G401 (cell line): Measurements from ENCODE around the gene TRAK2. TPM values are rescaled to one million over a fixed set of nuclear protein-coding genes. Genes with fewer than 3 reads are reported as not detected.
"Not testable (repeated sequence)": the region's sequence is repeated elsewhere in the genome, so short reads cannot be mapped to it uniquely, and the experiment has no call there.

ENCODE experiments used
- DNase-seq: peaks from one replicate; pipeline ENCODE4 v3.0.0-alpha.2; 2015; ENCODE audit warnings: low spot score
- in situ Hi-C: cut with HindIII; loops from 2 replicates; pipeline ENCODE4 v1.10.0; 2016; ENCODE audit warnings: low sequenced_read_pairs, mixed read lengths
- total RNA-seq: library from RNA; depleted of rRNA; stranded (reverse); fragments of >200 nt; shearing (Covaris generic); gene quantifications from 2 replicates; pipeline ENCODE4 v1.2.3, GENCODE V29; 2014

The TRAK2 gene
- total RNA-seq, 1 experiment from 2014 or later = 16.7 TPM

DNA sequence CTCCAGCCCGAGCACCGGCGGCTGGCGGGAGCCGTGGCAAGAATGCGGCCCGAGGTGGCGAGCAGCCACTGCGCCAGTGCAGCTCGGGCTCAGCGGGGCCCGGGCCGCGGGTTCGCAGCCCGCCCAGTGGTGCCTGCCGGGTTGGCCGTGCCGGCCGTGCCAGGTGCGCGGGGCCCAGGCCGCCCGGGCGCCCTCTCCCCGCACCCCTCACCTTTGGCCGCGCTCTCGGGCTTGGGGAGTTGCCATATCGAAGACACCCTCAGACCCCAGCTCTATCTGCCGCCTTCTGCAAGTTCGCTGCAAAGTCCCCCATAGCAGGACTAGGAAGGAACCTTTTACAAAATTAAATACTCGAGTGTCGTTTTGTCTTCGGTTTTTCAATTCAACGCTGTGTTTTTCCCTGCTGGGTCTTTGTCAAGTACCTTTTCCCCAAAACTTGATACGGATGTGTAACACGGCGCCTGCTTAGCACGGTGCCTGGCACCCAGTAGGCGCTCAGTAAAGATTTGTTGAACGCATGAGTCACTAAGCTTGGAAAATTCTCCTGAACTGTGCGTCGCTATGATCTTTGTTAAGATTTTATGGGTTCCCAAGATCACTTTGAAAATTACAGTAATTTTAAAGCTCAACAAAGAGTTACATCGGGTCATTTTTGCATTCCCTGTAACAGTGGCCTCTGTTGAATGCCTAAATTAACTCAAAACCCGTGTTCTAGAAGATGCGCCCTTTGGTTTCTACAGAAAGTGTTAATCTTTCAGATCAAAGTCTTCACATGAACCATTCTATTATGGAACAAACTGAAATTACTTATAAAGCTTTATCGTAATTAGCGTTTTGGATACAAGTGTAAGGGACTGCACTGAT is 1.0 kb upstream of the TRAK2 start:
- peak; percentile 37 for DNase-seq
- in situ Hi-C loops = no loop called here

DNA sequence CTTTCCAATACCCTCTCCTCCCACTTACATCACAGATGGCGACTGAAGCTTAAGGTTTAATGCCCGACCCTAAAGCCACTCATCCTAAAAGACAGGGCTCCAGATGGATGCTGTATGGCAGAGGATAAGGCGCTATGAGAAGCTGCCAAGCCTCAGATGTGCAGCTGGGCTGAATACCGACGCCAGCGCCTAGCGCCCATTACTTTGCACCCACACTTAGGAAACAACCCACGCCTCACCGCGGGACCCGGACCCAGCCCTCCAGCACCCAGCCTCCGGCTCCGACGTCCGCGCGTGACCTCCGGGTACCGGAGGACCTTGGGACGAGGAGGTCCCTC is 335 bp downstream of the TRAK2 start:
- peak; percentile 47 for DNase-seq
- in situ Hi-C loops = no loop called here

DNA sequence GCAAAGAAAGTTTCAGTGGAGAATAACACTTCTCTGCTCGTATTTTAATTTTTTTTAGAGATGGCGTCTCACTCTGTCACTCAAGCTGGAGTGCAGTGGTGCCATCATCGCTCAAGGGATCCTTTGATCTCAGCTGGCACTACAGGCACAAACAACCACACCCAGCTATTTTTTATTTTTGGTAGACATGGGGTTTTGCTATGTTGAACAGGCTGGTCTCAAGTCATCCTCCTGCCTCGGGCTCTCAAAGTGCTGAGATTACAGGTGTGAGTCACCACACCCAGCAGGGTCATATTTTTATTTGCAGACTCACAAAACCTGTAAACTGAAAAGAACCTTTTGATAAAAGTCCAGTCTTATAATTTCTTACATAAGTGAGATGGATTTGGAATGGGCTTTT is 2.6 kb downstream of the TRAK2 start:
- DNase-seq = no peak
- in situ Hi-C loops = loop anchor here (10.0 kb wide), 1 partner anchor 184 kb away; the partner anchor contains the start of gene CASP8

DNA sequence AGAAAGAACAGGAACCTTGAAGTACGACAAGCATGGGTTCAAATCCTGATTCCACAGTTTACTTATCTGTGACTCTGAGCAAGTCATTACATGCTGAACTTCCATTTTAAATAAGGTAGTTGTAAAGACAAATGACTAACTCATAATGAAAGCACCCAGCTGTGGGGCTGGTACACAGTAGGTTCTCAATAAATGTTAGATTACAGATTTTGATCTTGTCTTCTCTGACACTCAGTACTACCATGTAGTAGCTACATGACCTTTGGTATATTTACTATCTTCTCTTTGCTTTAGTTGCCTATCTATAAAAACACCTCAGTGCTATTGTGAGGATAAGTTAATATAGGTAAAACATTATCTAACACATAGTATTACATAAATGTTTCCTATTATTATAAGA is 3.2 kb downstream of the TRAK2 start:
- in situ Hi-C loops = loop anchor here (10.0 kb wide), 1 partner anchor 183 kb away; the partner anchor contains the start of gene CASP8
- no peak for DNase-seq

DNA sequence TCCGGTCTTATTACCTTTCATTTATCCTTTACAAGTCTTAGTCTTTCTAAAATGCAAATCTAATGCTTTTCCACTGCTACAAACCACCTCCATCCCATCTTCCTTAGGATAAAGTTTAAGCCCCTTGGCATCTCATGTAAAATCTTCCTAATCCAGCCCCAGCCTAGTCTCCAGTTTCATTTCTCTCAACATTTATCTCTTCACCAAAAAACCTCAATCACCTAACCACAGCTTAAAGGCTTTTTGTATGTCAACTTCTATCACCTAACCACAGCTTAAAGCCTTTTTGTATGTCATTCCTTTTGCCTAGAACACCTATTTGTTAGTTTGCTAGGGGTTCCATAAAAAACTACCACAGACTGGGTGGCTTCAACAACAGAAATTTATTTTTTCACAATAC is 4.2 kb downstream of the TRAK2 start:
- in situ Hi-C loops = loop anchor here (10.0 kb wide), 1 partner anchor 182 kb away; the partner anchor contains the start of gene CASP8
- DNase-seq = no peak

DNA sequence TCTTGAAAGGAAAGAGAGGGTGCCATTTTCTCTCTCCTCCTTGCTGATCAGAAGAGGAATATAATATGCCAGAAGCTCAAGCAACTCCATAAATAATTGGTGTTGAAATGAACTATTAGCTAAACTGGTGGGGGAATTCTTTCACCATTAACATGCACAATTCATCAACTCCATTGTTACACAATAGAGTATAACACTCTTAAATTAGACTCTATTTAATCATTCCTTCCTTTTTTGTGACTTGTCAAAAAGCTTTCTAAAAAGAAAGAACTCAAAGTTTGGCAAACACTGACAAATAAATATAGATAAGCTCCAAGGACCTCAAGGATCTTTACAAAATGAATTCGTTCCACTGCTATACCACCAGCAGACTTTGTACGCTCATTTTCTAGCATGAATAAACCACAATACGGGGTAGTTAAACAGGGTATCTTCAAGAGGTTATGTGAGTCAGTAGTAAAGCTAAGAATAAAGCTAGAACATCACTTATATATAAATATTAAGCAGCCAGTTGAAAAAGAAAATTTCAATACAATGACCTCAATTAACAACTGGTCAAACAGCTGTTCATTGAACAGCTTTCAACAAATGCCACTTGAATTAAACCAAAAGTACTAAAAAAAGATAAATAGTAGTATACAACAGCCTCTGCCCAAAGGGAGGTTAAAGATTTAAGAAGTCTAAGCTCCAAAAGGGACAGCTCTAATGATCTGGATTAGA is 6.4 kb downstream of the TRAK2 start:
- no peak for DNase-seq
- in situ Hi-C loops = loop anchor here (10.0 kb wide), 1 partner anchor 180 kb away; the partner anchor contains the start of gene CASP8

DNA sequence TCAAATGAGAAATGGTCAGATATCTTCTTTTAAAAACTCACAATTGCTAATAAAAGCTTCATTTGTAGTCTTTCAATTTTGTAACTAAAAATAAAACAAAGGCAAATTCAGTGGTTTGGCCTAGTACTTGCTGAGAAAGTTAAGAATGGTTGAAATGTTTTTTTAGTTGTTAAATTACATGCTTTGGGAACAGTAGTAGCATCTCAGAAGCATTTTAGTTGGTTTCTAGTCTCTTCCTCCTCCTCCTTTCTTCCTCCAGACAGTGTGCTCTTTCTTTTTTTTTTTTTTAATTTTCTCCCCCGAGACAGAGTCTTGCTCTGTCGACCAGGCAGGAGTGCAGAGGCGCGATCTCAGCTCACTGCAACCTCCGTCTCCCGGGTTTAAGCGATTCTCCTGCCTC is 9.8 kb downstream of the TRAK2 start:
- in situ Hi-C loops = loop anchor here (10.0 kb wide), 1 partner anchor 177 kb away; the partner anchor contains the start of gene CASP8
- DNase-seq = no peak

DNA sequence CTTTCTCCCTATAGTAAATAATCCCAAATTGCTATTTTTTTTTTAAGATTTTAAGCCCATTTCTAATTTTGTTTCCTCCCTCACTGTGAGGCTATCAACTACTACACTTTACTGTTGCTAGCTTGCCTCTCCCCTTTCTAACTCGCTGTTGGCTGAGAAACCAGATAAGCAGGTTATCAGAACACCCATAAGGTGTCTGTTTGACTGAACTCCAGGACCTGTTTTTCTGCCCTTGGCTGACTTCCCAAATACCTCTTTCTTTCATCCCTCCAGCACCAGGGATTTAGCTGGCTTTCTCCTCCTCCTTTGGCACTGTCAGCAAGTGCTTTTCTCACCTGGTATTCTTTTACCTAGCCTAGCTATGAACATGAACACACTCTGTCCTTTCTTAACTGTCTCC is 11.1 kb downstream of the TRAK2 start:
- in situ Hi-C loops = loop anchor here (10.0 kb wide), 1 partner anchor 175 kb away; the partner anchor contains the start of gene CASP8
- peak; percentile 42 for DNase-seq

DNA sequence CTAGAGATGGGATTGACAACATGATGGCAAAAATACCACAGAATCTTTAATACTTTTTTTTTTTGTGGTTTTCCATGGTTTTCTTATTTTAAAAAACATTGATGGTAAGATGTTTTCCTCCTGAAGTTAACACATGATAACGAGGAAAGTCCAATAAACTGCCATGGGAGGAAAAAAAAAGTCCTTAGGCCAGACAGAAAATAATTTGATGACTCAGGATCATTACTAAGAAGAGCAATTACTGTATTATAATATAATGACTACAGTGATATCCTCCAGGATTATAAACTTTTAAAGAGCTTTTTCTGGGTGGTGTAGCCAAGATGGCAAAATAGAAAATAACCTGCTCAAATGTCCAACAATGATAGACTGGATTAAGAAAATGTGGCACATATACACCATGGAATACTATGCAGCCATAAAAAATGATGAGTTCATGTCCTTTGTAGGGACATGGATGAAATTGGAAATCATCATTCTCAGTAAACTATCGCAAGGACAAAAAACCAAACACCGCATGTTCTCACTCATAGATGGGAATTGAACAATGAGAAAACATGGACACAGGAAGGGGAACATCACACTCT is 11.8 kb downstream of the TRAK2 start:
- DNase-seq, in situ Hi-C loops: not testable (repeated sequence)

DNA sequence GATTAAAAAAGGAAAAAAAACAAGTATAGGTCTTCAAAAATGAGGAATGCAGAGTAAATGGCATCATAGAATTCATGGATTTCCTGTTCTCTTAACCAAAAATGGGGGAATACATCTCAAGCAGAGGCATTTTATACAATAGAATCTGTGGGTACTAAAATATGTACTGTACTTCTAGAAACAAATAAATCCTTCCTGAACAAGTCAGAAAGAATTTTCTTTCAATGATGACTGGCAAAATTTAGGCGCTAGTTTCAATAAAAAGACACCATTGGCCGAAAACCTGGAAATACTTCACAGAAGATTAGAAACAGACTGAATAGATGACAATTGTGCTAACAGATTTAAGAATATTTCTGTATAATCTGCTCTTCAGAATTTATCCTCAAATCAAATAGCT is 15.1 kb downstream of the TRAK2 start:
- DNase-seq = no peak
- in situ Hi-C loops = no loop called here

DNA sequence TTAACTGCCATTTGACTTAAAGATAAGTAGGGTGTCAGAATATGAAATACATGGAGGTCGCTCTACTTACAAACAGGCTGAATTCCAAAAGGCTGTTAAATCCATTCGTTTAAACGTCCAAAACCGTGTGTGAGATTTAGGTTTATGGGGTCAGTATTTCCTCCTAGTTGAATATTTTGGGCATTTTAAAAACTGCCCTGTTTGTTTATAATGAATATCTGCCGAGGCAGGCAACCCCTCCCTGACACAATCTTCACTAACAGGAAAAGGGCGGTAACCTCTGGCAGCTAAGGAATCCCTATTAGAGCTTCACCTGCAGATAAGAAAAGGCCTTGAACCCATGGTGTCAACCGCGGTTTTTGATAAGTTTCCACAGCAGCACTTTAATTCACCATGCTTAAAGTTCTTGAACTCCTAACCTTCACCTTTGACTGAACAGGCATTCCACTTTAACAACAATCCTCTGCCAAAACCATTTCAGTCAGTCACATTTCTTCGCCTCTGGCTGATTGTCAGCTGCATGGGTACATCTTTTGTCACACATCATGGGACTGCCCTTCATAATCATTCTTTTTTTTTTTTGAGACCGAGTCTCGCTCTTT is 17.8 kb downstream of the TRAK2 start:
- in situ Hi-C loops = no loop called here

DNA sequence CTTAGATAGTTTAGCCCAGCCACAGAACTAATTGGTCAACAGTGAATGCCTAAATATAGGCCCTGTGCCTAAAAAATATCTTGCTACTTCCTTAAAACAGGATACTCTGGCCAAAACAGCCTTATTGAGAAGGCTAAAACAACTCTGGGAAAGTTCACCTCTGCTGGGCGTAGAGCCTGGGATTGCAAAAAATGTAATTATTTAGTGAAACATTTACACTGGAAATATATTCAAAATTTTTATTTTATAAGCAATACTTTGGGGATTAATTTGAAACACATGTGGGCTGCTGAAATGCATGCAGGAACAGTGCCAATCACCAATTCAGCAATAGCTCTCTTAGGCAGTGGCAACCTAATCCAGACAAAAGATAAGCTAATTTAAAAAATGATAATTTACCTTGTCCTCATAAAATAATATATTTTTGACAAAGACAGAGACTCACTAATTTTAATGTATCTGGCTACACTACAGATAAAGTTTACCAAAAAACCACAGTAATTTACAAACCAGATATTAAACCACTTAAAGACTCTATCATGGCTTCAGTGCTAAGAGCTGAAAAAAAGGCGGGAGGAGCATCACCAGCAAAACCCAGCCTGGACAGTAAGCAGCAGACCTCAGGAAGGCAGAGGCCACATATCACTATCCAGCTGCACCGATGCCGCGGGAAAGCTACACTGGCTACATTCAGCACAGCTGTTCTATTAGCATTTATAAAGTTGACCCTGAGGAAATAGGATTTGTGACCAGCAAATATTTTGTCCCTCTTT is 18.5 kb downstream of the TRAK2 start:
- in situ Hi-C loops = no loop called here
- no peak for DNase-seq

More for the DNA sequence above, 17.8 kb downstream of the TRAK2 start:
- no peak for DNase-seq

DNA sequence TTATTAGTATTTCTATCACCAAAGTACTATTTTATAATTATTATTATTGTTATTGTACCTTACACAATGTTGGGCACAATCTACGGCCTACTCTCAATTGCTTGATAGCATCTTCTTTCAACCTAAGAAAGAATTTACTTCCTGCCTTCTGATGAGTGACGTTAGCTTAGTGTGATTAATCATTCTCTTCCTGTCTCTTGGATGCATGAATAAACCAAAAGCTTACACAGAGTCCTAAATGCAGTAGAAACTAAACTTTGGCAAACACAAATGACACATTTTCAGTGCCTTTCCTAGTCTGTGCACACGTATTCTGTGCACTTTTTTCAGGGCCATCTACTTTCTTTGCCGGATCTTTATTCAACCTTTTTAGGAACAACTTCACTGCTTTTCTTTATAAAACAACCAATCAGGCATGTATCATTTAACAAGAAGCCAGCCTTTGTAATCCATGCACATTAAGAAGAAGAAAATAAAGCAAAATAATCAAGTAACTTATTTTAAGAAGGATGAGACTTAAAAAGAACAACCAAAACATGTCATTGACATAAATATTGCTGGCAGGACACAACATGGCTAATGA is 19.1 kb downstream of the TRAK2 start:
- in situ Hi-C loops = no loop called here
- no peak for DNase-seq

DNA sequence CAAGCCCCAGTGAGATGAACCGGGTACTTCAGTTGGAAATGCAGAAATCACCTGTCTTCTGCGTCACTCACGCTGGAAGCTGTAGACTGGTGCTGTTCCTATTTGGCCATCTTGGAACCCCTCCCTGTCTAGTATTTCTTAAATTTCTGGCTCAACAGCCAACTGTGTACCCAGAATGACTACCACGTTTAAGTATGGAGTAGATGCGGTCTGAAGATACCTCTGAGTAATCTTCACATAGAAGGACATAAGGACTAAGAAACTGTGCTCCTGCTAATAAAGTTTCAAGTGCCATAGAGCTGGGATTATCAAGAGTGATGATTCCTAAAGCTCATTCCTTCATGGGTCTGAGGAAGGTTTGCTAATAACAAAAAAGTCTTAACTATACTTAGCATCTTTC is 20.4 kb downstream of the TRAK2 start:
- in situ Hi-C loops = no loop called here
- no peak for DNase-seq

DNA sequence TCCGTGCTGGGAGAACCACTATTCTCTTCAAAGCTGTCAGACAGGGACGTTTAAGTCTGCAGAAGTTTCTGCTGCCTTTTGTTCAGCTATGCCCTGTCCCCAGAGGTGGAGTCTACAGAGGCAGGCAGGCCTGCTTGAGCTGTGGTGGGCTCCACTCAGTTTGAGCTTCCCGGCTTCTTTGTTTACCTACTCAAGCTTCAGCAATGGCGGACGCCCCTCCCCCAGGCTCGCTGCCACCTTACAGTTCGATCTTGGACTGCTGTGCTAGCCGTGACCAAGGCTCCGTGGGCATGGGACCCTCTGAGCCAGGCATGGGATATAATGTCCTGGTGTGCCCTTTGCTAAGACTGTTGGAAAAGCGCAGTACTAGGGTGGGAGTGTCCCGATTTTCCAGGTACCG is 20.9 kb downstream of the TRAK2 start:
- DNase-seq, in situ Hi-C loops: not testable (repeated sequence)

DNA sequence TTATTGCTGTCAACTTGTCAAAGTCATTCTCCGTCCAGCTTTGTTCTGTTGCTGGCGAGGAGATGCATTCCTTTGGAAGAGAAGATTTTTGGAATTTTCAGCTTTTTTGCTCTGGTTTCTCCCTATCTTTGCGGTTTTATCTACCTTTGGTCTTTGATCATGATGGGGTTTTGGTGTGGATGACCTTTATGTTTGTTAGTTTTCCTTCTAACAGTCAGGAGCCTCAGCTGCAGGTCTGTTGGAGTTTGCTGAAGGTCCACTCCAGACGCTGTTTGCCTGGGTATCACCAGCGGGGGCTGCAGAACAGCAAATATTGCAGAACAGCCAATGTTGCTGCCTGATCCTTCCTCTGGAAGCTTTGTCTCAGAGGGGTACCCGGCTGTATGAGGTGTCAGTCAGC is 21.4 kb downstream of the TRAK2 start:
- DNase-seq, in situ Hi-C loops: not testable (repeated sequence)

DNA sequence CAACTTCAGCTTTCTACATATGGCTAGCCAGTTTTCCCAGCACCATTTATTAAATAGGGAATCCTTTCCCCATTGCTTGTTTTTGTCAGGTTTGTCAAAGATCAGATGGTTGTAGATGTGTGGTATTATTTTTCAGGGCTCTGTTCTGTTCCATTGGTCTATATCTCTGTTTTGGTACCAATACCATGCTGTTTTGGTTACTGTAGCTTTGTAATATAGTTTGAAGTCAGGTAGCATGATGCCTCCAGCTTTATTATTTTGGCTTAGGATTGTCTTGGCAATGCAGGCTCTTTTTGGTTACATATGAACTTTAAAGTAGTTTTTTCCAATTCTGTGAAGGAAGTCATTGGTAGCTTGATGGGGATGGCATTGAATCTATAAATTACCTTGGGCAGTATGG is 22.9 kb downstream of the TRAK2 start:
- in situ Hi-C loops, DNase-seq: not testable (repeated sequence)

DNA sequence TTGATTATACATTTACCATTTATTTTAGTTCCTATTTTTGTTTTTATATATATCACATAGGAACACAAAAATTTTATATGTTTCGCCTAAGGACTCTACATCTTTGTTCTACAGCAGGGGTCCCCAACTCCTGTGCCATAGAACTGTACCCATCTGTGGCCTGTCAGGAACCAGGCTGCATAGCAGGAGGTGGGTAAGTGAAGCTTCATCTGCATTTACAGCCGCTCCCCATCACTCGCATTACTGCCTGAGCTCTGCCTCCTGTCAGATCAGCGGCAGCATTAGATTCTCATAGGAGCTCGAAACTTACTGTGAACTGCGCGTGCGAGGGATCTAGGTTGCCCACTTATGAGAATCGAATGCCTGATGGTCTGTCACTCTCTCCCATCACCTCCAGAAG is 25.3 kb downstream of the TRAK2 start:
- DNase-seq = no peak
- in situ Hi-C loops = no loop called here
